Astrocyte (in vitro differentiated cells and primary cell): Measurements from ENCODE around the gene MEN1. TPM values are rescaled to one million over a fixed set of nuclear protein-coding genes. Genes with fewer than 3 reads are reported as not detected.

Experiments used
- DNase-seq: peaks from one replicate; pipeline ENCODE4 v3.0.0-alpha.2; 2010; ENCODE audit warnings: low read depth
- FAIRE-seq: peaks from 2 replicates; lab custom pipeline; 2011; peaks lifted over from hg19 to GRCh38; lab: Jason Lieb, UNC
- H2AFZ ChIP-seq: 2 replicates; pipeline ENCODE4 v1.6.0; 2012; ENCODE audit warnings: low read depth, low read length, inconsistent platforms
- H3K27ac ChIP-seq: 2 replicates; pipeline ENCODE4 v1.5.1; 2011; ENCODE audit warnings: low read depth, low read length, inconsistent platforms
- H3K27me3 ChIP-seq: 2 replicates; pipeline ENCODE4 v1.6.0; 2011; ENCODE audit warnings: low read length, inconsistent platforms; ENCODE audit not compliant: insufficient read depth
- H3K36me3 ChIP-seq: 2 replicates; pipeline ENCODE4 v1.5.1; 2011; ENCODE audit warnings: low read length, inconsistent platforms; ENCODE audit not compliant: insufficient read depth
- H3K4me1 ChIP-seq: 2 replicates; pipeline ENCODE4 v1.5.1; 2011; ENCODE audit warnings: low read length, inconsistent platforms; ENCODE audit not compliant: insufficient read depth
- H3K4me2 ChIP-seq: 2 replicates; pipeline ENCODE4 v1.6.0; 2012; ENCODE audit warnings: low read length, inconsistent platforms
- H3K4me3 ChIP-seq: 2 replicates; pipeline ENCODE4 v1.5.1; 2011; ENCODE audit warnings: low read depth, mild to moderate bottlenecking, low read length, inconsistent platforms; ENCODE audit not compliant: insufficient read depth
- H3K79me2 ChIP-seq: 2 replicates; pipeline ENCODE4 v1.6.0; 2012; ENCODE audit warnings: mild to moderate bottlenecking, low read length, inconsistent platforms; ENCODE audit not compliant: insufficient read depth
- H3K9ac ChIP-seq: 2 replicates; pipeline ENCODE4 v1.6.0; 2012; ENCODE audit warnings: mild to moderate bottlenecking, low read length, inconsistent platforms
- H3K9me3 ChIP-seq: 2 replicates; pipeline ENCODE4 v1.5.1; 2012; ENCODE audit warnings: low read depth, mild to moderate bottlenecking, low read length, inconsistent platforms; ENCODE audit not compliant: insufficient read depth
- H4K20me1 ChIP-seq: 2 replicates; pipeline ENCODE4 v1.6.0; 2012; ENCODE audit warnings: low read length, inconsistent platforms; ENCODE audit not compliant: insufficient read depth
- H3K27ac Mint-ChIP-seq: one replicate; pipeline ENCODE4 v1.8.0; 2021; ENCODE audit warnings: mild to moderate bottlenecking, mixed read lengths; ENCODE audit not compliant: unreplicated experiment
- H3K27me3 Mint-ChIP-seq: one replicate; pipeline ENCODE4 v1.8.0; 2021; ENCODE audit warnings: low read depth, mixed read lengths; ENCODE audit not compliant: unreplicated experiment
- H3K36me3 Mint-ChIP-seq: one replicate; pipeline ENCODE4 v1.8.0; 2021; ENCODE audit warnings: low read depth, mixed read lengths; ENCODE audit not compliant: unreplicated experiment
- H3K4me1 Mint-ChIP-seq: one replicate; pipeline ENCODE4 v1.8.0; 2021; ENCODE audit warnings: low read depth, mixed read lengths; ENCODE audit not compliant: unreplicated experiment
- H3K4me3 Mint-ChIP-seq: one replicate; pipeline ENCODE4 v1.8.0; 2021; ENCODE audit warnings: mild to moderate bottlenecking, moderate library complexity, mixed read lengths; ENCODE audit not compliant: unreplicated experiment
- H3K9me3 Mint-ChIP-seq: one replicate; pipeline ENCODE4 v1.8.0; 2021; ENCODE audit warnings: mild to moderate bottlenecking, mixed read lengths; ENCODE audit not compliant: unreplicated experiment
- EZH2 ChIP-seq: IDR thresholded peaks from 2 replicates; pipeline ENCODE4 v1.6.1; 2012; ENCODE audit warnings: mild to moderate bottlenecking, low read length, inconsistent platforms; ENCODE audit not compliant: insufficient read depth
- total RNA-seq: library from RNA; stranded (reverse); gene quantifications from 2 replicates; pipeline ENCODE4 v1.2.1, GENCODE V29; 2021
- TF ChIP-seq, protein P1 (sequence below): IDR thresholded peaks from 2 replicates; pipeline ENCODE4 v1.5.1; 2011; ENCODE audit warnings: low read depth, mild to moderate bottlenecking, inconsistent platforms, low read length, moderate library complexity; ENCODE audit not compliant: insufficient read depth

The MEN1 gene
- total RNA-seq, 1 donor from 2014 or later = 26.0 TPM

DNA sequence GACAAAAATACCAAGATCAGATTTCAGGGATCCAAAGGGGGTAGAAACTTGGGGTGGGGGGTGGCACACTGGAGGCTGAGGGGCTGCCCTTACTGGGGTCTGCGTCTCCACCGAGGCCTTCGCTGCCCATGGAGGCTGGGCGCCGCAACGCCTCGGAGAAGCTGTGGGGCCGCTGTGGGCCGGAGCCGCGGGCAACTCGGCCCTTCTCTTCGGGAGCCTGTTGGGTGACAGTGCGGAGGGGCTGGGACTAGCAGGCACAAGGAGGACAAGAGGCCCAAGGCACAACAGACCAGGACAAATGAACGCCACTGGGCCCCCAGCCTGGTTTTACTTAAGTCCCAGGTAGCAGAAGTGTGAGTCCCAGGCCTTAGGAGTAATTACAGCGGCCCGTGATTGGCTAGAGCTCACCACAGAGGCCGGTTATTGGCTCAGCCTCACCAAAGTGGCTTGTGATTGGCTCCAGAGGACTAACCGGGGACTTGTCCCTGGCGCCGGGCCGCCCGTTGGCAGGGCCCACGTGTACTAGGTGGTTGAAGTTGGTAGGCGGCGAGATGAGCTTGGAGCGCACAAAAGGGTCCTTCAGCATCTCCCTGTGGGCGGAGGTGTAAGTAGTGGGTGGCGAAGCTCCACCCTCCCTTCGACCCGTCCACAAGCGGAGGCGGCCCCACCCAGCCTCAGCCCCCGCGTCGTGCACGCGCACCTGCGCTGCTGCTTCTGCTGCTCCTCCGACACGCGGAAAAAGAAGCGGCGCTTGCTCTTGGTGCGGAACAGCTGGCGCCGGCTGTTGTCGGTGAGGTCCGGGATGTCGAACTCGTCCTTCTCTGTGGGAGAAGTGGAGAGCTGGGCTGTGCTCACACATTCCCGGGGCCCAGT lies 16.5 kb upstream of the MEN1 start:
- no peaks in the 10 kb centered on the region for H3K9me3 Mint-ChIP-seq
- H3K27ac Mint-ChIP-seq = no peak overlapping the region
- no peaks in the 10 kb centered on the region for H3K36me3 Mint-ChIP-seq
- Histone ChIP-seq H3K9ac (no peak overlapping the region), H3K4me2 (no peak overlapping the region), H3K27ac (no peak overlapping the region), H4K20me1 (no peaks in the 10 kb centered on the region), H3K27me3 (no peaks in the 10 kb centered on the region), H2AFZ (no peak overlapping the region), H3K36me3 (no peaks in the 10 kb centered on the region), H3K4me1 (no peaks in the 10 kb centered on the region), H3K79me2 (no peaks in the 10 kb centered on the region), H3K4me3 (no peak overlapping the region), H3K9me3 (no peaks in the 10 kb centered on the region)
- H3K4me3 Mint-ChIP-seq = no peak overlapping the region
- peaks cover 5% of the 10 kb centered on the region for H3K27me3 Mint-ChIP-seq
- FAIRE-seq = no peak
- no peak for TF ChIP-seq EZH2
- TF ChIP-seq, protein P1, sequence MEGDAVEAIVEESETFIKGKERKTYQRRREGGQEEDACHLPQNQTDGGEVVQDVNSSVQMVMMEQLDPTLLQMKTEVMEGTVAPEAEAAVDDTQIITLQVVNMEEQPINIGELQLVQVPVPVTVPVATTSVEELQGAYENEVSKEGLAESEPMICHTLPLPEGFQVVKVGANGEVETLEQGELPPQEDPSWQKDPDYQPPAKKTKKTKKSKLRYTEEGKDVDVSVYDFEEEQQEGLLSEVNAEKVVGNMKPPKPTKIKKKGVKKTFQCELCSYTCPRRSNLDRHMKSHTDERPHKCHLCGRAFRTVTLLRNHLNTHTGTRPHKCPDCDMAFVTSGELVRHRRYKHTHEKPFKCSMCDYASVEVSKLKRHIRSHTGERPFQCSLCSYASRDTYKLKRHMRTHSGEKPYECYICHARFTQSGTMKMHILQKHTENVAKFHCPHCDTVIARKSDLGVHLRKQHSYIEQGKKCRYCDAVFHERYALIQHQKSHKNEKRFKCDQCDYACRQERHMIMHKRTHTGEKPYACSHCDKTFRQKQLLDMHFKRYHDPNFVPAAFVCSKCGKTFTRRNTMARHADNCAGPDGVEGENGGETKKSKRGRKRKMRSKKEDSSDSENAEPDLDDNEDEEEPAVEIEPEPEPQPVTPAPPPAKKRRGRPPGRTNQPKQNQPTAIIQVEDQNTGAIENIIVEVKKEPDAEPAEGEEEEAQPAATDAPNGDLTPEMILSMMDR = no peak
- no peaks in the 10 kb centered on the region for H3K4me1 Mint-ChIP-seq
- no peak for DNase-seq

DNA sequence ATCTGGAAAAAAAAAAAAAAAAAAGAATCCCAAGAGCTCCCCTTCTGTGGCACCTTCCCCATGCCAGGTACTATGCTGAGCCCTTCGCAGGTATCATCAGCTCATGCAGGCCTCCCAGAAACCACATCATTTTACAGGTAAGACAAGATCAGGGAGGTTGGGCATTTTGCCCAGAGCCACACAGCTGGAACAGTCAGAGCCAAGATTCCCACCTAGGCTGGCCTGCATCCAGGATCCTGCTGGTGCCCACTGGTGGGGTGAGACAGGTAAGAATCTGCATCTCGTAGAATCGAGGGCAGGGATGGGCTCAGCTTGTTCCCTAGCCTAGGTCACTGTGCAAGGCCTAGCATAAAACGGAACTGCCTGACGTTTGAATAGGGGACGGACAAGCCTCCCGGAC lies 15.7 kb upstream of the MEN1 start:
- no peak for TF ChIP-seq EZH2
- TF ChIP-seq, protein P1 = no peak
- Histone ChIP-seq H3K9ac (no peak overlapping the region), H3K36me3 (no peaks in the 10 kb centered on the region), H3K9me3 (no peaks in the 10 kb centered on the region), H4K20me1 (no peaks in the 10 kb centered on the region), H3K4me3 (no peak overlapping the region), H3K27ac (no peak overlapping the region), H3K79me2 (no peaks in the 10 kb centered on the region), H3K4me2 (no peak overlapping the region), H3K4me1 (no peaks in the 10 kb centered on the region), H2AFZ (no peak overlapping the region), H3K27me3 (no peaks in the 10 kb centered on the region)
- DNase-seq (no peak), FAIRE-seq (no peak)
- no peak overlapping the region for H3K4me3 Mint-ChIP-seq
- no peaks in the 10 kb centered on the region for H3K36me3 Mint-ChIP-seq
- H3K27ac Mint-ChIP-seq = no peak overlapping the region
- H3K4me1 Mint-ChIP-seq = no peaks in the 10 kb centered on the region
- peaks cover 5% of the 10 kb centered on the region for H3K27me3 Mint-ChIP-seq
- H3K9me3 Mint-ChIP-seq = no peaks in the 10 kb centered on the region

DNA sequence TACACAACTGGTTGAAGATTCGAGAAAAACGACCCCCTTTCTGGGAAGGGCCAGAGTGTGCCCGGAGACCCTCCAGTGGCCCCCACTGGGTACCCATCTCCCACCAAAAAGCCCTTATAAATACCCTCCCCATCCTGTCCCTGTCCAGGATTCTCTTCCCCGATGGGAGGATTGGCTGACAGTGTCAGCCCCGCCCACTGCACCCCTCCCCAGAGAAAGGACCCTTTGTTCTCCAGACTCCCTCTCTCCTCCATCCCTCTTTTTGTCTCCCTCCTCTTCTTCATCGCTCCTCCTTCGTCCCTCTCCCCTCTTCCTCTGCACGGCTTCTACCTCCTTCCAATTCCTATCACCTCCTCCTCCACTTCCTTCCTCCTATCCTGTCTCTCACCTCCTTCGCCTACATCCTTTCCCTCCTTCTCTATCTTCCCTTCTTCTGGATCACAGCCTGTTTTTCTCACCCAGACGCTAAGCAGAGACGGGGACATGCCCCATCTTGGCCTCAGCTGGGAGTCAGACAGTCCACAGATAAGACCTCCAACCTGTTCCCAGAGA lies 13.3 kb upstream of the MEN1 start:
- no peak overlapping the region for H3K27ac Mint-ChIP-seq
- H3K79me2 ChIP-seq = no peaks in the 10 kb centered on the region
- no peaks in the 10 kb centered on the region for H3K4me1 ChIP-seq
- no peak for DNase-seq
- H3K9me3 Mint-ChIP-seq = no peaks in the 10 kb centered on the region
- H2AFZ ChIP-seq = no peak overlapping the region
- no peak overlapping the region for H3K4me2 ChIP-seq
- no peaks in the 10 kb centered on the region for H3K9me3 ChIP-seq
- H3K36me3 Mint-ChIP-seq = no peaks in the 10 kb centered on the region
- no peaks in the 10 kb centered on the region for H3K36me3 ChIP-seq
- H4K20me1 ChIP-seq = no peaks in the 10 kb centered on the region
- no peaks in the 10 kb centered on the region for H3K4me1 Mint-ChIP-seq
- no peaks in the 10 kb centered on the region for H3K27me3 Mint-ChIP-seq
- H3K27ac ChIP-seq = no peak overlapping the region
- H3K4me3 ChIP-seq = no peak overlapping the region
- no peak overlapping the region for H3K4me3 Mint-ChIP-seq
- no peak overlapping the region for H3K9ac ChIP-seq
- no peaks in the 10 kb centered on the region for H3K27me3 ChIP-seq
- FAIRE-seq = no peak
- TF ChIP-seq, protein P1 = no peak
- no peak for TF ChIP-seq EZH2
